Mucosa of rectum (tissue), 2 donors: ENCODE data around the gene GBX1.

Source experiments
- H3K27ac ChIP-seq, 2 donors: one replicate each; pipeline ENCODE4 v1.7.0; 2013; ENCODE audit warnings: inconsistent platforms in 2 of 2, low read depth in 2 of 2, low read length in 2 of 2
- H3K27me3 ChIP-seq, 2 donors: one replicate each; pipeline ENCODE4 v1.7.0; 2013; ENCODE audit warnings: low read length in 2 of 2; ENCODE audit not compliant: control insufficient read depth in 2 of 2, insufficient read depth in 2 of 2
- H3K36me3 ChIP-seq, 2 donors: one replicate each; pipeline ENCODE4 v1.7.0; 2013; ENCODE audit warnings: low read length in 2 of 2; ENCODE audit not compliant: control insufficient read depth in 2 of 2, insufficient read depth in 2 of 2
- H3K4me1 ChIP-seq, 2 donors: one replicate each; pipeline ENCODE4 v1.7.0; 2013; ENCODE audit warnings: low read length in 2 of 2, mild to moderate bottlenecking in 1 of 2; ENCODE audit not compliant: control insufficient read depth in 2 of 2, insufficient read depth in 2 of 2
- H3K4me3 ChIP-seq, 2 donors: one replicate each; pipeline ENCODE4 v1.7.0; 2013; ENCODE audit warnings: low read length in 2 of 2
- H3K9ac ChIP-seq, 2 donors: one replicate each; pipeline ENCODE4 v1.7.0; 2013; ENCODE audit warnings: low read length in 2 of 2, low read depth in 1 of 2, mild to moderate bottlenecking in 1 of 2
- H3K9me3 ChIP-seq, 2 donors: one replicate each; pipeline ENCODE4 v1.7.0; 2013; ENCODE audit warnings: low read length in 2 of 2; ENCODE audit not compliant: control insufficient read depth in 2 of 2
- donor health status: healthy.
- donor health status: Normal muscosa, but diverticular disease.

GBX1 gene

GRCh38 chr7:151133266-151133985 is 34.1 kb downstream of the GBX1 start:
- Histone ChIP-seq H3K36me3 (peaks cover 43 to 45% of the 10 kb centered on the region in 2 donors), H3K27me3 (no peaks in the 10 kb centered on the region), H3K27ac (no peak overlapping the region), H3K4me3 (no peak overlapping the region), H3K4me1 (no peaks in the 10 kb centered on the region), H3K9ac (no peak overlapping the region), H3K9me3 (no peaks in the 10 kb centered on the region)

- no peak overlapping the region for H3K27ac ChIP-seq
- no peak overlapping the region for H3K9ac ChIP-seq
- H3K4me3 ChIP-seq, result no peak overlapping the region
- H3K4me1 ChIP-seq, result no peaks in the 10 kb centered on the region
- peaks cover 44 to 45% of the 10 kb centered on the region in 2 donors for H3K36me3 ChIP-seq
- no peaks in the 10 kb centered on the region for H3K27me3 ChIP-seq
- H3K9me3 ChIP-seq, result no peaks in the 10 kb centered on the region
Measured at GRCh38 chr7:151132461-151133205, 34.9 kb downstream of the GBX1 start.

GRCh38 chr7:151131592-151132293 is 35.8 kb downstream of the GBX1 start:
- Histone ChIP-seq H3K4me1 (peaks cover 2% of the 10 kb centered on the region in 2 donors), H3K27ac (no peak overlapping the region)

GRCh38 chr7:151131224-151131591 is 36.3 kb downstream of the GBX1 start:
- Histone ChIP-seq H3K27ac (no peak overlapping the region), H3K27me3 (no peaks in the 10 kb centered on the region), H3K4me3 (no peak overlapping the region), H3K36me3 (peaks cover 44 to 45% of the 10 kb centered on the region in 2 donors), H3K4me1 (peaks cover 5% of the 10 kb centered on the region in 2 donors), H3K9ac (no peak overlapping the region), H3K9me3 (no peaks in the 10 kb centered on the region)

More at GRCh38 chr7:151131592-151132293, 35.8 kb downstream of the GBX1 start:
- no peak overlapping the region for H3K4me3 ChIP-seq
- peaks cover 44 to 45% of the 10 kb centered on the region in 2 donors for H3K36me3 ChIP-seq
- H3K27me3 ChIP-seq, result no peaks in the 10 kb centered on the region
- H3K9me3 ChIP-seq, result no peaks in the 10 kb centered on the region
- H3K9ac ChIP-seq, result no peak overlapping the region

- no peak overlapping the region for H3K4me3 ChIP-seq
- H3K9me3 ChIP-seq, result no peaks in the 10 kb centered on the region
- no peaks in the 10 kb centered on the region for H3K27me3 ChIP-seq
- H3K9ac ChIP-seq, result no peak overlapping the region
- no peak overlapping the region for H3K27ac ChIP-seq
- peaks cover 5% of the 10 kb centered on the region in 2 donors for H3K4me1 ChIP-seq
- H3K36me3 ChIP-seq, result peaks cover 44 to 45% of the 10 kb centered on the region in 2 donors
Measured at GRCh38 chr7:151130741-151131157, 36.7 kb downstream of the GBX1 start.

GRCh38 chr7:151129960-151130591 is 37.4 kb downstream of the GBX1 start:
- Histone ChIP-seq H3K4me1 (peaks cover 5 to 12% of the 10 kb centered on the region in 2 donors), H3K36me3 (peaks cover 38 to 39% of the 10 kb centered on the region in 2 donors), H3K9me3 (no peaks in the 10 kb centered on the region), H3K9ac (no peak overlapping the region), H3K27me3 (no peaks in the 10 kb centered on the region), H3K27ac (no peak overlapping the region), H3K4me3 (no peak overlapping the region)

GRCh38 chr7:151129117-151129959 is 38.2 kb downstream of the GBX1 start:
- no peaks in the 10 kb centered on the region for H3K27me3 ChIP-seq
- no peaks in the 10 kb centered on the region for H3K9me3 ChIP-seq
- no peak overlapping the region for H3K27ac ChIP-seq
- no peak overlapping the region for H3K9ac ChIP-seq
- H3K36me3 ChIP-seq, result peaks cover 32 to 35% of the 10 kb centered on the region in 2 donors
- H3K4me3 ChIP-seq, result no peak overlapping the region
- peaks cover 5 to 14% of the 10 kb centered on the region in 2 donors for H3K4me1 ChIP-seq

- no peaks in the 10 kb centered on the region for H3K27me3 ChIP-seq
- H3K36me3 ChIP-seq, result peaks cover 26 to 32% of the 10 kb centered on the region in 2 donors
- H3K9me3 ChIP-seq, result no peaks in the 10 kb centered on the region
- H3K4me3 ChIP-seq, result no peak overlapping the region
- no peak overlapping the region for H3K9ac ChIP-seq
- H3K27ac ChIP-seq, result no peak overlapping the region
- H3K4me1 ChIP-seq, result peaks cover 5 to 14% of the 10 kb centered on the region in 2 donors
Measured at GRCh38 chr7:151128716-151129115, 38.8 kb downstream of the GBX1 start.

GRCh38 chr7:151128144-151128543 is 39.4 kb downstream of the GBX1 start:
- no peak overlapping the region for H3K27ac ChIP-seq
- H3K36me3 ChIP-seq, result peaks cover 23 to 29% of the 10 kb centered on the region in 2 donors
- no peaks in the 10 kb centered on the region for H3K9me3 ChIP-seq
- peaks cover 5 to 14% of the 10 kb centered on the region in 2 donors for H3K4me1 ChIP-seq
- H3K9ac ChIP-seq, result no peak overlapping the region
- no peak overlapping the region for H3K4me3 ChIP-seq
- no peaks in the 10 kb centered on the region for H3K27me3 ChIP-seq
